Vagina (tissue), 2 donors: Measurements from ENCODE around the gene OR4B1. TPM values are rescaled to one million over a fixed set of nuclear protein-coding genes. Genes with fewer than 3 reads are reported as not detected.
"Not testable (repeated sequence)": the region's sequence is repeated elsewhere in the genome, so short reads cannot be mapped to it uniquely, and the experiment has no call there.

Experiments used
- DNase-seq, 2 donors: peaks; one replicate each; pipeline ENCODE4 v3.0.0-alpha.2; 2017; ENCODE audit errors: extremely low spot score in 2 of 2
- H3K27ac ChIP-seq: fragments of 200-600 bp; sonication (generic); one replicate; pipeline ENCODE4 v1.5.1; 2019
- H3K27me3 ChIP-seq: fragments of 200-600 bp; sonication (generic); one replicate; pipeline ENCODE4 v1.5.1; 2019
- H3K36me3 ChIP-seq, 2 donors: fragments of 200-600 bp; sonication (generic); one replicate each; pipeline ENCODE4 v1.5.1; 2017 to 2019
- H3K4me1 ChIP-seq: fragments of 200-600 bp; sonication (generic); one replicate; pipeline ENCODE4 v1.5.1; 2019
- H3K4me3 ChIP-seq, 2 donors: fragments of 200-600 bp; sonication (generic); 1 replicate in 1 of 2; 2 replicates in 1 of 2; pipeline ENCODE4 v1.5.1; 2016 to 2019
- H3K9me3 ChIP-seq: fragments of 200-600 bp; sonication (generic); one replicate; pipeline ENCODE4 v1.5.1; 2019
- CTCF ChIP-seq, 3 experiments: fragments of 450-650 bp in 2 of 3; fragments of 200-600 bp in 1 of 3; sonication (generic) in 1 of 3; IDR thresholded peaks; one replicate each; pipeline ENCODE4 v1.5.1; 2017 to 2019; ENCODE audit warnings: antibody characterized with exemption in 3 of 3, mild to moderate bottlenecking in 2 of 3, moderate library complexity in 2 of 3
- POLR2A ChIP-seq, 2 donors: fragments of 450-650 bp; IDR thresholded peaks; one replicate each; pipeline ENCODE4 v1.6.1; 2017; ENCODE audit warnings: antibody characterized with exemption in 2 of 2, mild to moderate bottlenecking in 2 of 2, moderate library complexity in 2 of 2
- POLR2AphosphoS5 ChIP-seq, 2 donors: sonication (generic); formaldehyde crosslinking; IDR thresholded peaks; one replicate each; pipeline ENCODE4 v1.9.0; 2017; ENCODE audit warnings: antibody characterized with exemption in 2 of 2, mild to moderate bottlenecking in 2 of 2, low read depth in 1 of 2; ENCODE audit not compliant: insufficient read depth in 1 of 2
- intact Hi-C: fragments of 100-400 bp; cut with DNase I; formaldehyde crosslinking; loops from one replicate; pipeline ENCODE4 v1.15.1; 2023
- total RNA-seq: library from RNA; depleted of rRNA; stranded (reverse); fragments of >200 nt; gene quantifications from one replicate; pipeline ENCODE4 v1.2.3, GENCODE V29; 2016

Gene OR4B1
- total RNA-seq, 1 donor from 2014 or later = not detected

- Histone ChIP-seq H3K27ac (no peak overlapping the region), H3K27me3 (no peaks in the 10 kb centered on the region), H3K4me3 (no peak overlapping the region), H3K9me3 (no peaks in the 10 kb centered on the region), H3K4me1 (no peaks in the 10 kb centered on the region), H3K36me3 (no peaks in the 10 kb centered on the region)
- DNase-seq = no peak
- intact Hi-C loops = no loop called here
- TF ChIP-seq CTCF (IDR thresholded peaks at IDR 0.05) (no peak), POLR2A (IDR thresholded peaks at IDR 0.05) (no peak), POLR2AphosphoS5 (IDR thresholded peaks at IDR 0.05; ENCODE audit: insufficient read depth in 1 of 2, low read depth in 1 of 2) (no peak)
These were observed 6.6 kb upstream of the OR4B1 start for GRCh38 chr11:48210052-48210451.

GRCh38 chr11:48228761-48229160 lies 12.2 kb downstream of the OR4B1 start:
- TF ChIP-seq POLR2A (IDR thresholded peaks at IDR 0.05) (no peak), CTCF (IDR thresholded peaks at IDR 0.05) (no peak), POLR2AphosphoS5 (IDR thresholded peaks at IDR 0.05; ENCODE audit: insufficient read depth in 1 of 2, low read depth in 1 of 2) (no peak)
- DNase-seq = no peak
- H3K36me3 ChIP-seq = no peaks in the 10 kb centered on the region
- no peak overlapping the region for H3K4me3 ChIP-seq
- no peak overlapping the region for H3K27ac ChIP-seq
- no peaks in the 10 kb centered on the region for H3K4me1 ChIP-seq
- intact Hi-C loops = no loop called here
- H3K9me3 ChIP-seq = no peaks in the 10 kb centered on the region
- no peaks in the 10 kb centered on the region for H3K27me3 ChIP-seq

- H3K4me3 ChIP-seq, H3K27me3 ChIP-seq, H3K4me1 ChIP-seq, H3K9me3 ChIP-seq, intact Hi-C loops, H3K36me3 ChIP-seq, DNase-seq, H3K27ac ChIP-seq: not testable (repeated sequence)
These were observed 13.4 kb downstream of the OR4B1 start for GRCh38 chr11:48230057-48230456.

GRCh38 chr11:48237727-48238126 lies 21.1 kb downstream of the OR4B1 start:
- no peaks in the 10 kb centered on the region for H3K4me1 ChIP-seq
- H3K27me3 ChIP-seq = no peaks in the 10 kb centered on the region
- no peak overlapping the region for H3K27ac ChIP-seq
- H3K4me3 ChIP-seq = no peak overlapping the region
- TF ChIP-seq CTCF (IDR thresholded peaks at IDR 0.05) (no peak), POLR2A (IDR thresholded peaks at IDR 0.05) (no peak), POLR2AphosphoS5 (IDR thresholded peaks at IDR 0.05; ENCODE audit: insufficient read depth in 1 of 2, low read depth in 1 of 2) (no peak)
- H3K9me3 ChIP-seq = no peaks in the 10 kb centered on the region
- intact Hi-C loops = no loop called here
- H3K36me3 ChIP-seq = no peaks in the 10 kb centered on the region
- no peak for DNase-seq

GRCh38 chr11:48242501-48242900 lies 25.9 kb downstream of the OR4B1 start:
- H3K27me3 ChIP-seq = no peaks in the 10 kb centered on the region
- no peaks in the 10 kb centered on the region for H3K4me1 ChIP-seq
- H3K27ac ChIP-seq = no peak overlapping the region
- no peak for TF ChIP-seq CTCF (IDR thresholded peaks at IDR 0.05)
- no peak for TF ChIP-seq POLR2AphosphoS5 (IDR thresholded peaks at IDR 0.05; ENCODE audit: insufficient read depth in 1 of 2, low read depth in 1 of 2)
- TF ChIP-seq POLR2A (IDR thresholded peaks at IDR 0.05) = no peak
- intact Hi-C loops = no loop called here
- H3K36me3 ChIP-seq = no peaks in the 10 kb centered on the region
- H3K4me3 ChIP-seq = no peak overlapping the region
- no peaks in the 10 kb centered on the region for H3K9me3 ChIP-seq
- DNase-seq = no peak

GRCh38 chr11:48244804-48245203 lies 28.2 kb downstream of the OR4B1 start, which contains the start of gene OR4X2:
Gene OR4X2, plus strand, starts transcription at chr11:48245104. Its CDS starts 0 bp downstream, at chr11:48245104.
- intact Hi-C loops = no loop called here
- Histone ChIP-seq H3K27ac (no peak within 1 kb of the TSS), H3K9me3 (peaks cover 10% of the 10 kb centered on the region), H3K4me1 (no peaks in the 10 kb centered on the region), H3K36me3 (no peaks in the 10 kb centered on the region), H3K27me3 (no peaks in the 10 kb centered on the region), H3K4me3 (no peak within 1 kb of the TSS)
- DNase-seq = no peak
- no peak for TF ChIP-seq POLR2A (IDR thresholded peaks at IDR 0.05)
- no peak for TF ChIP-seq POLR2AphosphoS5 (IDR thresholded peaks at IDR 0.05; ENCODE audit: insufficient read depth in 1 of 2, low read depth in 1 of 2)
- TF ChIP-seq CTCF (IDR thresholded peaks at IDR 0.05) = no peak
